ENCODE data around the gene LIMS2.
A peak's percentile ranks its signal among the peaks of the same experiment; 100 is the strongest.

Gene LIMS2

GRCh38 chr2:127645395-127646291 lies 29.7 kb downstream of the LIMS2 start, which contains the start of gene GPR17:
Gene GPR17 (plus strand): TSS chr2:127646153. CDS start chr2:127650736, 4,583 bp downstream.
- DNase-seq (ENCODE audit: low read depth), result no peak

- DNase-seq (ENCODE audit: low read depth), result no peak
These were observed 30.3 kb downstream of the LIMS2 start for GRCh38 chr2:127645026-127645394.

GRCh38 chr2:127644066-127645025 lies 31.0 kb downstream of the LIMS2 start:
- DNase-seq (ENCODE audit: low read depth), result no peak

GRCh38 chr2:127643439-127644065 lies 31.8 kb downstream of the LIMS2 start:
- no peak for DNase-seq (ENCODE audit: low read depth)

GRCh38 chr2:127642706-127643438 lies 32.5 kb downstream of the LIMS2 start:
- no peak for DNase-seq (ENCODE audit: low read depth)

GRCh38 chr2:127641846-127642507 lies 33.4 kb downstream of the LIMS2 start:
- DNase-seq (ENCODE audit: low read depth), result peak; percentile 43

GRCh38 chr2:127641133-127641532 lies 34.2 kb downstream of the LIMS2 start:
- DNase-seq (ENCODE audit: low read depth), result no peak

- DNase-seq (ENCODE audit: low read depth), result no peak
These were observed 35.0 kb downstream of the LIMS2 start for GRCh38 chr2:127640082-127641072.

GRCh38 chr2:127639111-127639474 lies 36.2 kb downstream of the LIMS2 start:
- no peak for DNase-seq (ENCODE audit: low read depth)

GRCh38 chr2:127638361-127639110 lies 36.8 kb downstream of the LIMS2 start:
- no peak for DNase-seq (ENCODE audit: low read depth)

GRCh38 chr2:127637725-127638252 lies 37.5 kb downstream of the LIMS2 start:
- DNase-seq (ENCODE audit: low read depth), result no peak

GRCh38 chr2:127637236-127637630 lies 38.1 kb downstream of the LIMS2 start:
- DNase-seq (ENCODE audit: low read depth), result no peak

GRCh38 chr2:127636248-127637235 lies 38.8 kb downstream of the LIMS2 start:
- no peak for DNase-seq (ENCODE audit: low read depth)

- no peak for DNase-seq (ENCODE audit: low read depth)
These were observed 39.7 kb downstream of the LIMS2 start for GRCh38 chr2:127635380-127636237.

GRCh38 chr2:127634626-127635379 lies 40.5 kb downstream of the LIMS2 start:
- no peak for DNase-seq (ENCODE audit: low read depth)

All from activated T-cell treated with anti-CD3 and anti-CD28 coated beads for 1 hour (primary cell).